ENCODE data around the gene RELN. TPM values are rescaled to one million over a fixed set of nuclear protein-coding genes. Genes with fewer than 3 reads are reported as not detected.

Gene RELN
- total RNA-seq, 4 donors from 2014 or later: 1.0 to 3.5 (median 1.3) TPM

- no peak for DNase-seq (ENCODE audit: low spot score in 2 of 2)
- 67 to 74% methylated on average over 4 of the region's 4 CpGs for WGBS, 2 donors
- H3K4me3 ChIP-seq (ENCODE audit: low read depth, poor library complexity, severe bottlenecking): no peak overlapping the region
- TF ChIP-seq, protein P1, sequence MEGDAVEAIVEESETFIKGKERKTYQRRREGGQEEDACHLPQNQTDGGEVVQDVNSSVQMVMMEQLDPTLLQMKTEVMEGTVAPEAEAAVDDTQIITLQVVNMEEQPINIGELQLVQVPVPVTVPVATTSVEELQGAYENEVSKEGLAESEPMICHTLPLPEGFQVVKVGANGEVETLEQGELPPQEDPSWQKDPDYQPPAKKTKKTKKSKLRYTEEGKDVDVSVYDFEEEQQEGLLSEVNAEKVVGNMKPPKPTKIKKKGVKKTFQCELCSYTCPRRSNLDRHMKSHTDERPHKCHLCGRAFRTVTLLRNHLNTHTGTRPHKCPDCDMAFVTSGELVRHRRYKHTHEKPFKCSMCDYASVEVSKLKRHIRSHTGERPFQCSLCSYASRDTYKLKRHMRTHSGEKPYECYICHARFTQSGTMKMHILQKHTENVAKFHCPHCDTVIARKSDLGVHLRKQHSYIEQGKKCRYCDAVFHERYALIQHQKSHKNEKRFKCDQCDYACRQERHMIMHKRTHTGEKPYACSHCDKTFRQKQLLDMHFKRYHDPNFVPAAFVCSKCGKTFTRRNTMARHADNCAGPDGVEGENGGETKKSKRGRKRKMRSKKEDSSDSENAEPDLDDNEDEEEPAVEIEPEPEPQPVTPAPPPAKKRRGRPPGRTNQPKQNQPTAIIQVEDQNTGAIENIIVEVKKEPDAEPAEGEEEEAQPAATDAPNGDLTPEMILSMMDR (IDR thresholded peaks at IDR 0.05): no peak
- TF ChIP-seq POLR2A (IDR thresholded peaks at IDR 0.05): no peak
- intact Hi-C loops (cut with DNase I; ENCODE audit: low total_unique reads): no loop called here
Measured at GRCh38 chr7:103862302-103863035, 127.0 kb downstream of the RELN start.

DNA sequence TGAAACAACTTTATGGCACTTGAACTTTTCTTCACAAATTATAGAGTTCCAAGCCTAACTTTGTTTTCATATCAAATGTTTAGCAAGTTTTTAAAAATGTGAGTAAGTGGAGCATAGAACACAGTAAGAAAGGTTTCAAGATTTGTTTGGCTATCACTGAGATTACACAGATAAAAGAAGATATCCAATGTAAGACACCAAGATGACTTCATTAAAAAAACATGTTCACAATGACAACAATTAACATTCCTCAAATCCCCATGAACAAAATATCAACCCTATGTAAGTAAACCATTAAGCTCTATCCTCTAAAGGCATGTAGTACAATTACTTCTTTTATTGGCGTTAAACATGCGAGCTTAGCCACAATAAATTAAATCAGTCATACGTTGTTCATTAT is 129.7 kb downstream of the RELN start:
- 61 to 87% methylated on average over 3 of the region's 3 CpGs for WGBS, 2 donors
- no peak for TF ChIP-seq POLR2A (IDR thresholded peaks at IDR 0.05)
- TF ChIP-seq, protein P1 (IDR thresholded peaks at IDR 0.05): no peak
- DNase-seq (ENCODE audit: low spot score in 2 of 2): no peak
- intact Hi-C loops (cut with DNase I; ENCODE audit: low total_unique reads): no loop called here
- no peak overlapping the region for H3K4me3 ChIP-seq (ENCODE audit: low read depth, poor library complexity, severe bottlenecking)

GRCh38 chr7:103857435-103857834 is 132.0 kb downstream of the RELN start:
- intact Hi-C loops (cut with DNase I; ENCODE audit: low total_unique reads): no loop called here
- no peak for DNase-seq (ENCODE audit: low spot score in 2 of 2)
- WGBS, 2 donors: 12 to 25% methylated on average over 4 of the region's 4 CpGs
- TF ChIP-seq, protein P1 (IDR thresholded peaks at IDR 0.05): no peak
- TF ChIP-seq POLR2A (IDR thresholded peaks at IDR 0.05): no peak
- no peak overlapping the region for H3K4me3 ChIP-seq (ENCODE audit: low read depth, poor library complexity, severe bottlenecking)

GRCh38 chr7:103856929-103857328 is 132.5 kb downstream of the RELN start:
- no peak for TF ChIP-seq POLR2A (IDR thresholded peaks at IDR 0.05)
- TF ChIP-seq, protein P1 (IDR thresholded peaks at IDR 0.05): no peak
- H3K4me3 ChIP-seq (ENCODE audit: low read depth, poor library complexity, severe bottlenecking): no peak overlapping the region
- DNase-seq (ENCODE audit: low spot score in 2 of 2): no peak
- intact Hi-C loops (cut with DNase I; ENCODE audit: low total_unique reads): no loop called here

- no peak for DNase-seq (ENCODE audit: low spot score in 2 of 2)
- no peak overlapping the region for H3K4me3 ChIP-seq (ENCODE audit: low read depth, poor library complexity, severe bottlenecking)
- intact Hi-C loops (cut with DNase I; ENCODE audit: low total_unique reads): no loop called here
- no peak for TF ChIP-seq POLR2A (IDR thresholded peaks at IDR 0.05)
- TF ChIP-seq, protein P1 (IDR thresholded peaks at IDR 0.05): no peak
Measured at GRCh38 chr7:103855671-103856070, 133.8 kb downstream of the RELN start.

GRCh38 chr7:103854611-103855010 is 134.8 kb downstream of the RELN start:
- intact Hi-C loops (cut with DNase I; ENCODE audit: low total_unique reads): no loop called here
- WGBS, 2 donors: 64 to 67% methylated on average over 3 of the region's 3 CpGs
- DNase-seq (ENCODE audit: low spot score in 2 of 2): no peak
- H3K4me3 ChIP-seq (ENCODE audit: low read depth, poor library complexity, severe bottlenecking): no peak overlapping the region
- TF ChIP-seq POLR2A (IDR thresholded peaks at IDR 0.05): no peak
- TF ChIP-seq, protein P1 (IDR thresholded peaks at IDR 0.05): no peak

Data from lower leg skin (tissue), 4 donors.